Measurements from ENCODE around the gene HAPLN3.

- no peak for TF ChIP-seq CTCF (IDR thresholded peaks at IDR 0.05)
- TF ChIP-seq REST (IDR thresholded peaks at IDR 0.05; ENCODE audit: insufficient read depth in 1 of 2, low read depth in 2 of 2, low read length in 1 of 2) = no peak
- TF ChIP-seq POLR2AphosphoS5 (IDR thresholded peaks at IDR 0.05; ENCODE audit: low read depth, low read length) = no peak
Observed at GRCh38 chr15:88852476-88852875, 42.9 kb downstream of the HAPLN3 start.
